SU-DHL-6 (cell line): ENCODE results near the gene SUPT3H.
"Not testable (repeated sequence)": the region's sequence is repeated elsewhere in the genome, so short reads cannot be mapped to it uniquely, and the experiment has no call there.

Experiments
- H2AFZ ChIP-seq: fragments of 200-600 bp; sonication (generic); 2 replicates; pipeline ENCODE4 v1.6.1; 2014; ENCODE audit warnings: low read depth, mild to moderate bottlenecking, moderate library complexity, mixed read lengths, antibody characterized with exemption, low read length; ENCODE audit not compliant: severe bottlenecking
- H3F3A ChIP-seq: fragments of 200-600 bp; shearing (Covaris generic); 2 replicates; pipeline ENCODE4 v1.6.0; 2016; ENCODE audit warnings: antibody characterized with exemption, mild to moderate bottlenecking; ENCODE audit not compliant: insufficient read depth
- H3K27ac ChIP-seq: fragments of 200-600 bp; sonication (generic); 2 replicates; pipeline ENCODE4 v1.5.1; 2016; ENCODE audit warnings: low read depth, mild to moderate bottlenecking, low read length, moderate library complexity, mixed read lengths
- H3K27me3 ChIP-seq: fragments of 200-600 bp; sonication (generic), shearing (Covaris generic); 2 replicates; pipeline ENCODE4 v1.6.0; 2014; ENCODE audit warnings: mild to moderate bottlenecking, low read length
- H3K36me3 ChIP-seq: fragments of 200-600 bp; sonication (generic); 2 replicates; pipeline ENCODE4 v1.6.1; 2014; ENCODE audit warnings: mild to moderate bottlenecking, low read length, mixed read lengths
- H3K4me2 ChIP-seq: fragments of 300-600, 200-600 bp; shearing (Covaris generic), sonication (generic); 2 replicates; pipeline ENCODE4 v1.6.0; 2014; ENCODE audit warnings: low read length, low read depth, mild to moderate bottlenecking; ENCODE audit not compliant: poor library complexity, severe bottlenecking
- H3K4me3 ChIP-seq: fragments of 200-600 bp; sonication (generic); 2 replicates; pipeline ENCODE4 v1.5.1; 2014; ENCODE audit warnings: antibody characterized with exemption, low read length, mild to moderate bottlenecking, mixed read lengths; ENCODE audit not compliant: insufficient read depth, poor library complexity, severe bottlenecking
- H3K79me2 ChIP-seq: fragments of 200-600 bp; sonication (generic); 2 replicates; pipeline ENCODE4 v1.6.1; 2014; ENCODE audit warnings: mild to moderate bottlenecking, low read length, moderate library complexity; ENCODE audit not compliant: insufficient read depth
- H3K9ac ChIP-seq: fragments of 200-600 bp; sonication (generic); 2 replicates; pipeline ENCODE4 v1.7.0; 2014; ENCODE audit warnings: mild to moderate bottlenecking, low read length
- H3K9me2 ChIP-seq: fragments of 200-600 bp; sonication (generic); replicated peaks from 2 replicates; pipeline ENCODE4 v1.6.1; 2014; ENCODE audit warnings: low read length; ENCODE audit not compliant: insufficient read depth
- H3K9me3 ChIP-seq: fragments of 200-600 bp; sonication (generic); 2 replicates; pipeline ENCODE4 v1.6.1; 2014; ENCODE audit warnings: low read length, mixed read lengths; ENCODE audit not compliant: insufficient read depth
- H4K20me1 ChIP-seq: fragments of 200-600 bp; sonication (generic); 2 replicates; pipeline ENCODE4 v1.6.1; 2014; ENCODE audit warnings: low read depth, mild to moderate bottlenecking, antibody characterized with exemption, low read length, moderate library complexity, mixed read lengths
- EZH2phosphoT487 ChIP-seq: fragments of 200-600 bp; sonication (generic), shearing (Covaris generic); conservative IDR thresholded peaks from 2 replicates; pipeline ENCODE4 v1.6.1; 2018; ENCODE audit warnings: mild to moderate bottlenecking, antibody characterized with exemption, low read length, moderate library complexity, mixed read lengths
- TF ChIP-seq, protein P1 (sequence below): fragments of 200-600 bp; sonication (generic); IDR thresholded peaks from one replicate; pipeline ENCODE4 v1.5.1; 2017; ENCODE audit warnings: antibody characterized with exemption, mild to moderate bottlenecking, low read length, moderate library complexity; ENCODE audit not compliant: insufficient read depth, poor library complexity, severe bottlenecking

The SUPT3H gene

DNA sequence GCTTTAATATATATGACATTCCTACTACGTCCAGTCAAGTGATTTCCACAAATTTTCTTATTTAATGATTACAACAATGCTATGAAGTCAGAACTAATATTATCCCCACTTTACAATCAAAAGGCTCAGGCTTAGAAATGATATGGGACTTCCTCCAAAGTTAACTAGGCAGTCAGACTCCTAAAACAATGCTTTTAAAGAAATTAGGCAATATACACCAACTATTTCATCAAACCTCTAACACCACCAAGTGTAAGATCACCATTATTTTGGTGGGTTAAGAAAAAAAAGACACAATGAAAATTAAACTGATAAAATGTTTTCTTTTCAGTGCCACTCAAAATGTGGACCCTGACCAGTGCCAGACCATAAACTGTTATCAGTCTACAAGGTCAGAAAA, 305.7 kb downstream of the SUPT3H start:
- Histone ChIP-seq H3K9me3 (no peaks in the 10 kb centered on the region), H2AFZ (no peak overlapping the region), H3K9me2 (no peaks in the 10 kb centered on the region), H3K27me3 (no peaks in the 10 kb centered on the region), H4K20me1 (peaks cover 5% of the 10 kb centered on the region; the same call in 1 of the 2 replicates), H3K27ac (no peak overlapping the region), H3K4me2 (no peak overlapping the region), H3F3A (no peaks in the 10 kb centered on the region), H3K79me2 (no peaks in the 10 kb centered on the region), H3K4me3 (no peak overlapping the region), H3K36me3 (no peaks in the 10 kb centered on the region), H3K9ac (no peak overlapping the region)
- TF ChIP-seq EZH2phosphoT487 = no peak
- TF ChIP-seq, protein P1, sequence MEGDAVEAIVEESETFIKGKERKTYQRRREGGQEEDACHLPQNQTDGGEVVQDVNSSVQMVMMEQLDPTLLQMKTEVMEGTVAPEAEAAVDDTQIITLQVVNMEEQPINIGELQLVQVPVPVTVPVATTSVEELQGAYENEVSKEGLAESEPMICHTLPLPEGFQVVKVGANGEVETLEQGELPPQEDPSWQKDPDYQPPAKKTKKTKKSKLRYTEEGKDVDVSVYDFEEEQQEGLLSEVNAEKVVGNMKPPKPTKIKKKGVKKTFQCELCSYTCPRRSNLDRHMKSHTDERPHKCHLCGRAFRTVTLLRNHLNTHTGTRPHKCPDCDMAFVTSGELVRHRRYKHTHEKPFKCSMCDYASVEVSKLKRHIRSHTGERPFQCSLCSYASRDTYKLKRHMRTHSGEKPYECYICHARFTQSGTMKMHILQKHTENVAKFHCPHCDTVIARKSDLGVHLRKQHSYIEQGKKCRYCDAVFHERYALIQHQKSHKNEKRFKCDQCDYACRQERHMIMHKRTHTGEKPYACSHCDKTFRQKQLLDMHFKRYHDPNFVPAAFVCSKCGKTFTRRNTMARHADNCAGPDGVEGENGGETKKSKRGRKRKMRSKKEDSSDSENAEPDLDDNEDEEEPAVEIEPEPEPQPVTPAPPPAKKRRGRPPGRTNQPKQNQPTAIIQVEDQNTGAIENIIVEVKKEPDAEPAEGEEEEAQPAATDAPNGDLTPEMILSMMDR = no peak

DNA sequence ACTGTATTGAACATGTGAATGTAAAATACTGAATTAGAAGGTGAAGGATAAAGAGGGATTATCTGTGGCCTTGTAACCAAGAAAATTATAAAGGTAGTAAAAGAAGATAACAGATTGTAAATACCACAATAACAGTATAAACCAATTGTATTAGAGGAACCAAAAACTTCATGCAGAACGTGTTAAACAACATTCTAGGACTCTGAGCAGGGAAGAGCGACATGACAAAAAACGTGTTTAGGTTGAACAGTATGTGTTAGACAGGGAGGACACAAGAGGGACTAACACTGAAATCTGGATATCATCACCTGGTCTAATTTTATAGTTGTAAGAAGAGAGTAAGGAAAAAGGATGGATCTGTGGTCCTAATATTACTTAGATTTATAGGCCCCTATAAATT, 308.6 kb downstream of the SUPT3H start:
- Histone ChIP-seq H3K4me2 (no peak overlapping the region), H3K36me3 (no peaks in the 10 kb centered on the region), H3K9me2 (no peaks in the 10 kb centered on the region), H4K20me1 (no peaks in the 10 kb centered on the region), H3K9ac (no peak overlapping the region), H3K9me3 (no peaks in the 10 kb centered on the region), H3K4me3 (no peak overlapping the region), H3K27me3 (no peaks in the 10 kb centered on the region), H3F3A (no peaks in the 10 kb centered on the region), H3K79me2 (no peaks in the 10 kb centered on the region), H2AFZ (no peak overlapping the region), H3K27ac (no peak overlapping the region)
- no peak for TF ChIP-seq EZH2phosphoT487
- TF ChIP-seq, protein P1 = no peak

DNA sequence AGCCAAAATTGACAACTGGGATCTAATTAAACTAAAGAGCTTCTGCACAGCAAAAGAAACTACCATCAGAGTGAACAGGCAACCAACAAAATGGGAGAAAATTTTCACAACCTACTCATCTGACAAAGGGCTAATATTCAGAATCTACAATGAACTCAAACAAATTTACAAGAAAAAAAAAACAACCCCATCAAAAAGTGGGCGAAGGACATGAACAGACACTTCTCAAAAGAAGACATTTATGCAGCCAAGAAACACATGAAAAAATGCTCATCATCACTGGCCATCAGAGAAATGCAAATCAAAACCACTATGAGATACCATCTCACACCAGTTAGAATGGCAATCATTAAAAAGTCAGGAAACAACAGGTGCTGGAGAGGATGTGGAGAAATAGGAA, 310.3 kb downstream of the SUPT3H start:
- H3K9ac ChIP-seq, H3K4me2 ChIP-seq, H3K27ac ChIP-seq, H2AFZ ChIP-seq, H3K79me2 ChIP-seq, H3K4me3 ChIP-seq, H3K9me2 ChIP-seq, H3K27me3 ChIP-seq, H3K36me3 ChIP-seq, H3K9me3 ChIP-seq, H3F3A ChIP-seq, H4K20me1 ChIP-seq: not testable (repeated sequence)

DNA sequence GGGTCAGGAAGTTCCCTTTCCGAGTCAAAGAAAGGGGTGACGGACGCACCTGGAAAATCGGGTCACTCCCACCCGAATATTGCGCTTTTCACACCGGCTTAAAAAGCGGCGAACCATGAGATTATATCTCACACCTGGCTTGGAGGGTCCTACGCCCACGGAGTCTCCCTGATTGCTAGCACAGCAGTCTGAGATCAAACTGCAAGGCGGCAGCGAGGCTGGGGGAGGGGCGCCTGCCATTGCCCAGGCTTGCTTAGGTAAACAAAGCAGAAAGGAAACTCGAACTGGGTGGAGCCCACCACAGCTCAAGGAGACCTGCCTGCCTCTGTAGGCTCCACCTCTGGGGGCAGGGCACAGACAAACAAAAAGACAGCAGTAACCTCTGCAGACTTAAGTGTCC, 315.1 kb downstream of the SUPT3H start:
- not testable (repeated sequence) for H3K36me3 ChIP-seq, H3K79me2 ChIP-seq, H3K9ac ChIP-seq, H4K20me1 ChIP-seq, H3K9me2 ChIP-seq, H3K9me3 ChIP-seq, H3F3A ChIP-seq, H3K27ac ChIP-seq, H2AFZ ChIP-seq, H3K4me2 ChIP-seq, H3K27me3 ChIP-seq, H3K4me3 ChIP-seq
